SK-N-SH (cell line): ENCODE measurements around the gene SLC26A3. TPM values are rescaled to one million over a fixed set of nuclear protein-coding genes. Genes with fewer than 3 reads are reported as not detected.

Source experiments
- CTCF ChIA-PET: fragments of 300-600, 350-600 bp; formaldehyde crosslinking; extraction: SDS; loops from one replicate; lab custom pipeline; 2021; lab: Yijun Ruan, JAX
- POLR2A ChIA-PET: fragments of 350-600 bp; sonication (Branson Sonifier 250); formaldehyde crosslinking; extraction: SDS; loops from one replicate; lab custom pipeline; 2020; ENCODE audit warnings: antibody characterized with exemption, inconsistent platforms; lab: Yijun Ruan, JAX
- DNase-seq: peaks from one replicate; pipeline ENCODE4 v3.0.0; 2012
- H2AFZ ChIP-seq: fragments of 200-600 bp; sonication (generic); 2 replicates; pipeline ENCODE4 v1.8.1; 2016; ENCODE audit warnings: antibody characterized with exemption, mild to moderate bottlenecking, low read depth
- H3F3A ChIP-seq: fragments of 200-600 bp; sonication (generic); replicated peaks from 2 replicates; pipeline ENCODE3; 2016; ENCODE audit warnings: antibody characterized with exemption, mild to moderate bottlenecking; ENCODE audit not compliant: insufficient read depth
- H3K27ac ChIP-seq, 2 experiments: fragments of 200-500 bp in 1 of 2; fragments of 200-600 bp in 1 of 2; sonication (Bioruptor generic) in 1 of 2; sonication (generic), shearing (Covaris generic) in 1 of 2; 2 replicates each; pipeline versions ENCODE4 v1.5.1 to v1.6.1; 2014 to 2016; ENCODE audit warnings: low read depth in 2 of 2, inconsistent platforms in 1 of 2, low read length in 1 of 2, mild to moderate bottlenecking in 1 of 2, mixed read lengths in 1 of 2
- H3K27me3 ChIP-seq: fragments of 200-600 bp; sonication (generic), shearing (Covaris generic); 2 replicates; pipeline ENCODE4 v1.6.1; 2016; ENCODE audit warnings: mixed run types; ENCODE audit not compliant: insufficient read depth
- H3K36me3 ChIP-seq, 2 experiments: fragments of 200-500 bp in 1 of 2; fragments of 200-600 bp in 1 of 2; sonication (Bioruptor generic) in 1 of 2; sonication (generic) in 1 of 2; replicated peaks in 1 of 2; 2 replicates each; pipeline versions ENCODE3 to v1.5.1; 2014 to 2016; ENCODE audit warnings: low read length in 1 of 2, mild to moderate bottlenecking in 1 of 2; ENCODE audit not compliant: insufficient read depth in 2 of 2, control insufficient read depth in 1 of 2
- H3K4me1 ChIP-seq, 2 experiments: fragments of 200-500 bp in 1 of 2; fragments of 200-600 bp in 1 of 2; sonication (Bioruptor generic) in 1 of 2; sonication (generic), shearing (Covaris generic) in 1 of 2; 2 replicates each; pipeline versions ENCODE4 v1.5.1 to v1.6.1; 2014 to 2016; ENCODE audit warnings: low read depth in 1 of 2, low read length in 1 of 2, mixed run types in 1 of 2; ENCODE audit not compliant: insufficient read depth in 2 of 2, control insufficient read depth in 1 of 2
- H3K4me2 ChIP-seq: fragments of 200-600 bp; sonication (generic), shearing (Covaris generic); 2 replicates; pipeline ENCODE4 v1.6.1; 2017; ENCODE audit warnings: mixed run types
- H3K4me3 ChIP-seq, 2 experiments: fragments of 200-500 bp in 1 of 2; fragments of 200-600 bp in 1 of 2; sonication (Bioruptor generic) in 1 of 2; sonication (generic), shearing (Covaris generic) in 1 of 2; 2 replicates each; pipeline versions ENCODE4 v1.5.1 to v1.8.1; 2014 to 2016; ENCODE audit warnings: low read depth in 2 of 2, inconsistent platforms in 1 of 2, low read length in 1 of 2, mild to moderate bottlenecking in 1 of 2, mixed read lengths in 1 of 2, moderate library complexity in 1 of 2
- H3K79me2 ChIP-seq: fragments of 200-600 bp; sonication (generic); 2 replicates; pipeline ENCODE4 v1.8.1; 2017; ENCODE audit warnings: mild to moderate bottlenecking; ENCODE audit not compliant: insufficient read depth
- H3K9ac ChIP-seq: fragments of 200-600 bp; sonication (generic); 2 replicates; pipeline ENCODE4 v1.6.1; 2017; ENCODE audit warnings: mixed run types
- H3K9me2 ChIP-seq: fragments of 200-600 bp; sonication (generic); 2 replicates; pipeline ENCODE4 v1.6.1; 2017; ENCODE audit warnings: mixed run types
- H3K9me3 ChIP-seq: fragments of 200-600 bp; sonication (generic); 2 replicates; pipeline ENCODE4 v1.6.1; 2017; ENCODE audit warnings: mixed run types, mild to moderate bottlenecking, moderate library complexity
- H4K20me1 ChIP-seq: fragments of 200-600 bp; sonication (generic); 2 replicates; pipeline ENCODE4 v1.6.1; 2017; ENCODE audit warnings: mild to moderate bottlenecking, mixed run types; ENCODE audit not compliant: insufficient read depth
- CHD2 ChIP-seq: fragments of 150-350 bp; IDR thresholded peaks from 2 replicates; pipeline ENCODE4 v1.6.1; 2018; ENCODE audit warnings: low read length; ENCODE audit not compliant: partially characterized antibody
- ELF1 ChIP-seq: IDR thresholded peaks from 2 replicates; pipeline ENCODE4 v1.4.0; 2012
- EP300 ChIP-seq, 2 experiments: IDR thresholded peaks; 2 replicates each; pipeline versions ENCODE4 v1.4.0 to v1.6.1; 2012; ENCODE audit warnings: borderline replicate concordance in 1 of 2, low read depth in 1 of 2, low read length in 1 of 2
- EZH2phosphoT487 ChIP-seq: fragments of 200-600 bp; sonication (generic); IDR thresholded peaks from 2 replicates; pipeline ENCODE4 v1.6.1; 2017; ENCODE audit warnings: low read depth, mixed run types, mild to moderate bottlenecking, antibody characterized with exemption, moderate library complexity, borderline replicate concordance
- FOSL2 ChIP-seq: IDR thresholded peaks from 2 replicates; pipeline ENCODE4 v1.4.0; 2012; ENCODE audit warnings: low read depth, mild to moderate bottlenecking, moderate library complexity, borderline replicate concordance
- FOXM1 ChIP-seq: IDR thresholded peaks from 2 replicates; pipeline ENCODE4 v1.4.0; 2012; ENCODE audit warnings: low read depth, mild to moderate bottlenecking
- GABPA ChIP-seq: IDR thresholded peaks from 2 replicates; pipeline ENCODE4 v1.4.0; 2012; ENCODE audit warnings: low read depth, mild to moderate bottlenecking
- GATA2 ChIP-seq: sonication (generic); formaldehyde crosslinking; IDR thresholded peaks from 2 replicates; pipeline ENCODE4 v1.5.0; 2020; ENCODE audit warnings: mild to moderate bottlenecking, missing genetic modification reagents
- MXI1 ChIP-seq: IDR thresholded peaks from 2 replicates; pipeline ENCODE4 v1.6.1; 2012; ENCODE audit warnings: mild to moderate bottlenecking, low read depth, low read length, improper control_type of control experiment
- NFIC ChIP-seq: IDR thresholded peaks from 2 replicates; pipeline ENCODE4 v1.4.0; 2012; ENCODE audit warnings: borderline replicate concordance
- NRF1 ChIP-seq: IDR thresholded peaks from 2 replicates; pipeline ENCODE4 v1.6.1; 2012; ENCODE audit warnings: low read depth, mild to moderate bottlenecking, low read length
- POLR2AphosphoS5 ChIP-seq: IDR thresholded peaks from 2 replicates; pipeline ENCODE4 v1.6.1; 2012; ENCODE audit warnings: low read depth, low read length
- RAD21 ChIP-seq: IDR thresholded peaks from 2 replicates; pipeline ENCODE4 v1.6.1; 2012; ENCODE audit warnings: mild to moderate bottlenecking, low read length
- RXRA ChIP-seq: IDR thresholded peaks from 2 replicates; pipeline ENCODE4 v1.4.0; 2012; ENCODE audit warnings: low read depth, mild to moderate bottlenecking, borderline replicate concordance
- SIN3A ChIP-seq: IDR thresholded peaks from 2 replicates; pipeline ENCODE4 v1.6.1; 2012; ENCODE audit warnings: low read depth, mild to moderate bottlenecking, low read length, moderate library complexity, borderline replicate concordance
- TAF1 ChIP-seq: IDR thresholded peaks from 2 replicates; pipeline ENCODE4 v1.6.1; 2012; ENCODE audit warnings: low read depth, mild to moderate bottlenecking, low read length, moderate library complexity, borderline replicate concordance
- TCF12 ChIP-seq: IDR thresholded peaks from 2 replicates; pipeline ENCODE4 v1.4.0; 2012
- YY1 ChIP-seq: IDR thresholded peaks from 2 replicates; pipeline ENCODE4 v1.4.0; 2012; ENCODE audit warnings: low read depth, mild to moderate bottlenecking
- WGBS: methylation state at CpG from one replicate; pipeline ENCODE4 v1.1.6; 2017; ENCODE audit warnings: low lambda C conversion rate; 5-methylcytosine and 5-hydroxymethylcytosine counted together
- polyA plus RNA-seq, 3 experiments: library from polyadenylated mRNA; depleted of rRNA; stranded (reverse); fragments of >200 nt; gene quantifications; 2 replicates each; pipeline ENCODE4 v1.2.3, GENCODE V29; 2012
- TF ChIP-seq, protein P1 (sequence below): IDR thresholded peaks from 2 replicates; pipeline ENCODE4 v1.4.0; 2012; ENCODE audit warnings: low read depth
- TF ChIP-seq, protein P2 (sequence below): fragments of 150-350 bp; IDR thresholded peaks from 2 replicates; pipeline ENCODE4 v1.6.1; 2017; ENCODE audit warnings: antibody characterized with exemption, low read length, low read depth, borderline replicate concordance
- TF ChIP-seq, protein P3 (sequence below): fragments of 150-350 bp; IDR thresholded peaks from 2 replicates; pipeline ENCODE4 v1.6.1; 2016; ENCODE audit warnings: mild to moderate bottlenecking, low read depth, low read length
- TF ChIP-seq, protein P4 (sequence below): IDR thresholded peaks from 2 replicates; pipeline ENCODE4 v1.4.0; 2012; ENCODE audit warnings: low read depth, borderline replicate concordance

Gene SLC26A3
- polyA plus RNA-seq, 1 of the 3 experiments (the other 2 are of a cell fraction): not detected

DNA sequence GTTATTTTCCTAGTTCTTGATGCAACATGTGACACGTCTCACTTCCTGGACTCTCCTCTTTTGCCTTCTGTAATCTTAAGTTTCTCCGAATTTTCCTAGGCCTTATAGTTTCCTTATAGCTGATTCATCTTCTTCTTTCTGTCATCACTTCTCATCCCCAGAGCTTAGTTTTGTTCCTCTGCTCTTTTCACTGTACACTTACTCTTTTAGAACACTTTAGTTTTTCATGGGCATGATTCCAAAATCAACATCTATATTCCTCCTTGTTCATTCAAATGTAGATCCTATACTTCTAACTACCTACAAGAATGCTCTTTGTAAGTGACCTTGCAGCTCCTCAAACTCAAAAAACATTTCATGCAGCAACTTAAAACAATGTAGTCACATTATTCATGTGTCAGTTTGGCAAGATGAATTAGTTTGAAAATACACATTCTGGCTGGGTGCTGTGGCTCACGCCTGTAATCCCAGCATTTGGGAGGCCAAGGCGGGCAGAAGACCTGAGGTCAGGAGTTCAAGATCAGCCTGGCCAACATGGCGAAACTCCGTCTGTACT is 13.1 kb upstream of the SLC26A3 start (continued):
- TF ChIP-seq, protein P1, sequence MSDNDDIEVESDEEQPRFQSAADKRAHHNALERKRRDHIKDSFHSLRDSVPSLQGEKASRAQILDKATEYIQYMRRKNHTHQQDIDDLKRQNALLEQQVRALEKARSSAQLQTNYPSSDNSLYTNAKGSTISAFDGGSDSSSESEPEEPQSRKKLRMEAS: no peak
- TF ChIP-seq POLR2AphosphoS5 (no peak), ELF1 (no peak), TAF1 (no peak), TCF12 (no peak), EP300 (IDR thresholded peaks at IDR 0.05; ENCODE audit: borderline replicate concordance in 1 of 2, low read depth in 1 of 2, low read length in 1 of 2) (no peak)
- TF ChIP-seq, protein P2, sequence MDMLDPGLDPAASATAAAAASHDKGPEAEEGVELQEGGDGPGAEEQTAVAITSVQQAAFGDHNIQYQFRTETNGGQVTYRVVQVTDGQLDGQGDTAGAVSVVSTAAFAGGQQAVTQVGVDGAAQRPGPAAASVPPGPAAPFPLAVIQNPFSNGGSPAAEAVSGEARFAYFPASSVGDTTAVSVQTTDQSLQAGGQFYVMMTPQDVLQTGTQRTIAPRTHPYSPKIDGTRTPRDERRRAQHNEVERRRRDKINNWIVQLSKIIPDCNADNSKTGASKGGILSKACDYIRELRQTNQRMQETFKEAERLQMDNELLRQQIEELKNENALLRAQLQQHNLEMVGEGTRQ: no peak

DNA sequence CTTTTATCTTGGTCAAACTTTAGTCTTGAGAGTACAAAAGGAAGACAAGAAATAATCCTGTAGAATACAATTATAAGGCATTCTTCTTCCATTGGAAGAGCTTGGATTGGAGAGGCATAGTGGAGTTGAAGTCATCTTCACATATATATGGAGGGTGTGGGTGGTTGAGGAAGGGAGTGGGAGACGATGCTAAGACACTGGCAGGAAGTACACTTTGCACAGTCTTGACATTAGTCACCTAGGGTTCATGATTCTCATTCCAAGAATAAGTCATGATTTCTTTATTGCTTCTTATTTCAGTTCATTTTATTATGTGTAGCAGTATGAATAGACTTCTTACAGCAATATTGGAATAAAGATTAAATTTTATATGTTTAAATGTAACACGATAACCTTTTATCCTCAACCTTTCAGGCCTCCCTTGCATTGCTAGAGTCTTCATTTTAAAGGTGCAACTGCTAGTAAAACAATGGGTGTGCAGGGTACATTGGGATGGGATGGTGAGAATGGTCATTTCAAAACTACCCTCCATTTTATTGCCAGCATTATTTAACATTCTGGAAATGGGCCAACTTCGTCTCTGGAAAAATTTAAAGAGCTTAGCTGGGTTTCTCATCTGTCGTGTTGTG is 12.3 kb upstream of the SLC26A3 start:
- no peaks in the 10 kb centered on the region for H3F3A ChIP-seq
- H2AFZ ChIP-seq: no peak overlapping the region
- H3K36me3 ChIP-seq: no peaks in the 10 kb centered on the region
- no peak overlapping the region for H3K27ac ChIP-seq
- CTCF ChIA-PET: interaction anchor here (0.7 to 3.2 kb wide), 5 partner anchors 8 to 1639 kb away, joined by 3 to 6 read pairs (median 4); no protein-coding TSS in a partner anchor
- H3K4me1 ChIP-seq: no peaks in the 10 kb centered on the region
- no peak overlapping the region for H3K4me2 ChIP-seq
- POLR2A ChIA-PET: no interaction called here
- no peaks in the 10 kb centered on the region for H3K9me2 ChIP-seq
- no peaks in the 10 kb centered on the region for H4K20me1 ChIP-seq
- H3K79me2 ChIP-seq: no peaks in the 10 kb centered on the region
- no peak overlapping the region for H3K4me3 ChIP-seq
- no peaks in the 10 kb centered on the region for H3K9me3 ChIP-seq
- TF ChIP-seq CHD2: no peak
- TF ChIP-seq MXI1: no peak
- TF ChIP-seq EZH2phosphoT487: no peak
- no peak for TF ChIP-seq FOSL2
- TF ChIP-seq, protein P3, sequence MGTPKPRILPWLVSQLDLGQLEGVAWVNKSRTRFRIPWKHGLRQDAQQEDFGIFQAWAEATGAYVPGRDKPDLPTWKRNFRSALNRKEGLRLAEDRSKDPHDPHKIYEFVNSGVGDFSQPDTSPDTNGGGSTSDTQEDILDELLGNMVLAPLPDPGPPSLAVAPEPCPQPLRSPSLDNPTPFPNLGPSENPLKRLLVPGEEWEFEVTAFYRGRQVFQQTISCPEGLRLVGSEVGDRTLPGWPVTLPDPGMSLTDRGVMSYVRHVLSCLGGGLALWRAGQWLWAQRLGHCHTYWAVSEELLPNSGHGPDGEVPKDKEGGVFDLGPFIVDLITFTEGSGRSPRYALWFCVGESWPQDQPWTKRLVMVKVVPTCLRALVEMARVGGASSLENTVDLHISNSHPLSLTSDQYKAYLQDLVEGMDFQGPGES: no peak
- TF ChIP-seq, protein P4, sequence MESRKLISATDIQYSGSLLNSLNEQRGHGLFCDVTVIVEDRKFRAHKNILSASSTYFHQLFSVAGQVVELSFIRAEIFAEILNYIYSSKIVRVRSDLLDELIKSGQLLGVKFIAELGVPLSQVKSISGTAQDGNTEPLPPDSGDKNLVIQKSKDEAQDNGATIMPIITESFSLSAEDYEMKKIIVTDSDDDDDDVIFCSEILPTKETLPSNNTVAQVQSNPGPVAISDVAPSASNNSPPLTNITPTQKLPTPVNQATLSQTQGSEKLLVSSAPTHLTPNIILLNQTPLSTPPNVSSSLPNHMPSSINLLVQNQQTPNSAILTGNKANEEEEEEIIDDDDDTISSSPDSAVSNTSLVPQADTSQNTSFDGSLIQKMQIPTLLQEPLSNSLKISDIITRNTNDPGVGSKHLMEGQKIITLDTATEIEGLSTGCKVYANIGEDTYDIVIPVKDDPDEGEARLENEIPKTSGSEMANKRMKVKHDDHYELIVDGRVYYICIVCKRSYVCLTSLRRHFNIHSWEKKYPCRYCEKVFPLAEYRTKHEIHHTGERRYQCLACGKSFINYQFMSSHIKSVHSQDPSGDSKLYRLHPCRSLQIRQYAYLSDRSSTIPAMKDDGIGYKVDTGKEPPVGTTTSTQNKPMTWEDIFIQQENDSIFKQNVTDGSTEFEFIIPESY: no peak
- no peak for TF ChIP-seq POLR2AphosphoS5
- no peak for TF ChIP-seq RAD21
- no peak for TF ChIP-seq NRF1
- TF ChIP-seq ELF1: no peak
- no peak for TF ChIP-seq RXRA
- TF ChIP-seq TAF1: no peak
- no peak for TF ChIP-seq GATA2 (CRISPR knock-in tag)
- TF ChIP-seq FOXM1: no peak
- TF ChIP-seq, protein P1: no peak
- TF ChIP-seq YY1: no peak
- TF ChIP-seq SIN3A: no peak
- TF ChIP-seq GABPA: no peak
- TF ChIP-seq NFIC: no peak
- H3K9ac ChIP-seq: no peak overlapping the region
- WGBS: 58% methylated on average over 4 of the region's 4 CpGs
- DNase-seq: no peak
- H3K27me3 ChIP-seq: no peaks in the 10 kb centered on the region
